IPS-18c (cell line): ENCODE results near the gene MINDY3.
"Not testable (repeated sequence)": the region's sequence is repeated elsewhere in the genome, so short reads cannot be mapped to it uniquely, and the experiment has no call there.

ENCODE experiments used
- H3K4me3 ChIP-seq: 2 replicates; pipeline ENCODE4 v1.7.0; 2013; ENCODE audit warnings: low read depth, mild to moderate bottlenecking, low read length, moderate library complexity; ENCODE audit not compliant: insufficient read depth
- H3K9me3 ChIP-seq: one replicate; pipeline ENCODE4 v1.6.1; 2013; ENCODE audit warnings: mild to moderate bottlenecking, low read length, moderate library complexity; ENCODE audit not compliant: control insufficient read depth, insufficient read depth

MINDY3 gene

DNA sequence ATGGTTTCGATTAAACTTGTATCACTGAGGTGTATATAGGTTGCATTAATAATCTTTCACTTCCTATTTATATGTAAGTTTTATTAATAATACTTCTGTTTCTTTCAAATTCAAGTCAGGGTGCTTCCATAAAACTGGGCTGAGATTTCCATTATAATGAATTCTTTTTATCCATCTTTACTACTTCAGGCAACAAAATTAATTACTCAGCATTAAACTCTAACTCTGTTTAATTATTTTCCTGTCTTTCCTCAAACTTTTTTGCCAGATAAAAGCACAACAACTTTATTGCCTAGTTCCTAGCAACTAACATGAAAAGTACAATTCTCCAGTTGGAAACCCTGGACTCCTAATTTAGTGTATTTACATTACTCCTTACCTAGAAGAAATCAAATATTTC, 3.0 kb upstream of the MINDY3 start:
- Histone ChIP-seq H3K4me3 (no peak overlapping the region), H3K9me3 (no peaks in the 10 kb centered on the region)

DNA sequence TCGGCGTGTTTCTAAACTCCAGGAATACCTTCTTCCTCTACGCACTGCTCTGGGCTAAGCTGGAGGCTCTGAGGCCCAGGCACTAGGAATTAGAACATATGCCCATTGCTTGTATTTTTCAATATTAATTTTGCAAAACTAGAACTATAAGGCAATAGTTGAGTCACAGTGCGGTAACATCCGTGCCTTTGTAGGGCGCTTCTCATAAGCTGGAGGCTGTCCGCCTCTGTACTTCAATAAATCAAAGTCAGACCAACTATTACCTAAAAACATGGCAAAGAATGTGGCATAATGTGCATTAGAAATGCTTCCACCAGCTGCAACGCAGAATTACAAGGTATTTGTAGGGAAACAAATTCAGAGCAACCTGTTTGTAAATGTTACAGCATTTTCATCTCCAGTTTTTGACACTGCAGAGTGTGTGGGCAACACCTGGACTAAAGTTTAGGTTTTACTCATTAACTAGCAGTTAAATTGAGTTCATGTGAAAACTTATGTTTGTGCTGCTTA, 440 bp upstream of the MINDY3 start:
- Histone ChIP-seq H3K4me3 (peak overlapping the region; percentile 83), H3K9me3 (no peaks in the 10 kb centered on the region)

DNA sequence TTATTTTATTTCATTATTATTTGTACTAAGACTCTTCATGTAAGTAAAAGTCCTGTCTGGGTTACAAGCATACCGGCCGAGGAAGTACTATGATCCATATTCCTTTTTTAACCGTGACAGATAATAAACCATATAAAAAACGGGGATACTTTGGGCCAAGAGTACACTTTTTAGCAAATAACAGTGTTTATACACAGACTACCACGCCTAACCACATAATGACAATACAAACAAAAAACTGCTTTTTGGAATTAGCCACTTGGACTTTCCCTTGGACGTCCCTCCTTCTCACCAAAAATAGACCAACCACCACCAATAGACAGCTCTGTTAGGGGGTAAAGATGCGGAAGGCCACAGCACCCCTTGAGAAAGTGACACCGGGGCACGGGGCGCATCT, 800 bp downstream of the MINDY3 start:
- Histone ChIP-seq H3K4me3 (peak overlapping the region; percentile 83), H3K9me3 (no peaks in the 10 kb centered on the region)

DNA sequence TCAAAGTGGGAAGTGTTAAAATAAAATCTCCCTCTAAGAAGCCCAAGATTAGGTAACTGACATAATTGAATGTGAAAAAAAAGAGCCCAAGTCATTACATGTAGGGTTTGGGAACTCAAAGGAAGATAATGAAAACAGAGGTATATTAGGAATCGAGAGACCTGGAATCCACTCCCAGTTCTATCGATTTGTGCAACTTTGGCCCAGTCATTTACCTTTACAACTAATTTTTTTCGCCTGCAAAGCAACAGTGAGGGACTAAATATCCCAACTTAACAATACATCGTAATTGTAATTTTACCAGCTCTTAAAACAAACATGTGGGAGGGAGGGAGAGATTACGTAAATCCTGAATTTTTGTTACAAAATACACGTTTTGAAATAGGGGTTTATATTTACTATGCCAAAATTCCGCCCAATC, 1.4 kb downstream of the MINDY3 start:
- H3K4me3 ChIP-seq, result no peak overlapping the region
- no peaks in the 10 kb centered on the region for H3K9me3 ChIP-seq

DNA sequence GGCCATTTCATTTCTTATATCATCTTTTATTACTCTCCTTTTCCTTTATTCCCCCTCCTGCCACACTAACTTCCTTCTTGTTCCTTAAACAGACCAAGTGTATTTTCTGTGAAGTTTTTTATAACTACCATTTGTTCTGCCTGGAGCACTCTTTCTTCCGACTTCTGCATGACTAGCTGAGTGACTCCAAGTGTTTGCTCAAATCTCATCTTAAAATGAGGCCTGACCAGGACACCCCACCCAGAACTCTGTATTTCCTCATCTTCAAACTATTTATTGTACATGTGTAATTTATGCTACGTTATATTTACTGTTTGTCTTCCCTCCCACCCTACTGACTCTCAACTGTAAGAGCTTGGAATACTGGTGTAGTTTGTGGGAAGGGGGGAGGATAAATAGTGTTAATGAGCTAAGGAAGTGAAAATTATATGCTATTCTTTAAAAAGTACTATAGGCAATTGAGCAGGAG, 3.2 kb downstream of the MINDY3 start:
- no peak overlapping the region for H3K4me3 ChIP-seq
- no peaks in the 10 kb centered on the region for H3K9me3 ChIP-seq

DNA sequence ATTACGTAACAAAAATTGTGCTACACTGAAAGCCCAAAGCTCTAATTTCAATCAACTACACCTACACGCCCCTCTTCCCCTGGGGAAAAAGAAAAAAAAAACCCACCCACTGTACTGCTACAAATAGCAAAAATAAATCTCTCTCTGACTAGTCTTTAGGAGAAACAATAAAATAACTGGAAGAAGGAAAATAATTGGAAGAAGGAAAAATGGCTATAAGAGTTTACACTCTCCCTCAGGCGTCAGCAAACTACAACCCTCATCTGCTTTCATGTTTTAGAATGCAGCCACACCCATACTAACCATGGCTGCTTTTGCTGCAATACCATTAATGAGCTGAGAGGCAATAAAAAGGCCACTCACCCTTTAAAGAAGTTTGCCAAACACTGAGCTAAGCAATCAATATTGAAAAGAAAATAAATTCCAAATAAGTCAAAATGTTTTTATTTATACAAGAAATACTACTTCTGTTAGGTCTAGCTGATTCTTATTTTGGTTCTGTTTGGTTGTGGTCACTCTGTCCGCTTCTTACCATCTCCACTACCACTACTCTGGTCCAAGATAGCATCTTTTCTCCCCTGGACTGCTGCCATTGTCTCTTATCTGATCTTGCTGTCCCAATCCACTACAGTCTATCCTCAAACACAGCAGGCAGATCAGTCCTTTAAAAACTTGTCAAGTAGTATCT, 3.8 kb downstream of the MINDY3 start:
- Histone ChIP-seq H3K4me3 (no peak overlapping the region), H3K9me3 (peaks cover under 1% of the 10 kb centered on the region)

DNA sequence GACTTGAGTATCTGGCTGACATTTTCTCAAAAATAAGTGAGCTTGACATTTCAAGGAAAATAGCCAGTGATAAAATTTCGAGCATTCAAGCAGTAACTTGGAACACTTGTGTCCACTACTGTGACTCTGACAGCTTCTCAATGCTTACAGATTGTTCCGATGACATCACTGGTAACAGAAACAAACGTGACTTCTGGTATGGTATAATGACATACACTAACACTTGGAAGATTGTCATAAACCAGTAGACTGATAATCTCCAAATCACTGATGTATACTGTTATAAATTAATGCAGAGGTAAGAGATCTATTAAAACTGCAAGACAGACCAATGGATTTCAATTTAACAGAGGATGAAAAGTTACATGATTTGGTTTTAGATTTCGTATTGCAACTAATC, 6.5 kb downstream of the MINDY3 start:
- no peak overlapping the region for H3K4me3 ChIP-seq
- H3K9me3 ChIP-seq, result peaks cover 2% of the 10 kb centered on the region

DNA sequence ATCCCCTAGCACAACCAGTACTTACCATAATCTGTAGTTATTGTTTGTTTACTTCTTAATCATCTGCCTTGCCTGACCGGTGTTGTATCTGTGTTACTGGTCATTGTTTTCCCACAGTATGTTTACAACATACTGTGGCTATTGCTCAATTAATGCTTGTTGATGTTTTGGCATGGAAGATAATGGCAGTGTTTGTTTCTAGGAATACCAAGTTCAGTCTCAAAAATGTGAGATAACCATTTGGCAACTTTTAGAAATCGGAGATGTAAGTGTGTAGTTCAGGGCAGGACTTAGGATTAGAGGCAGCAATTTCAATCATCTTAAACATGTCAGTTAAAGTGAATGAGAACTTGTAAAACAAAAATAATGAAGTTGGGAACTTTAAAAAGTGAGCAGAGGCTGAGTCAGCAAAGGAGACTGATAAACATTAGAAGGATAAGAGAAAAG, 8.2 kb downstream of the MINDY3 start:
- H3K4me3 ChIP-seq, result no peak overlapping the region
- H3K9me3 ChIP-seq, result peaks cover 2% of the 10 kb centered on the region

DNA sequence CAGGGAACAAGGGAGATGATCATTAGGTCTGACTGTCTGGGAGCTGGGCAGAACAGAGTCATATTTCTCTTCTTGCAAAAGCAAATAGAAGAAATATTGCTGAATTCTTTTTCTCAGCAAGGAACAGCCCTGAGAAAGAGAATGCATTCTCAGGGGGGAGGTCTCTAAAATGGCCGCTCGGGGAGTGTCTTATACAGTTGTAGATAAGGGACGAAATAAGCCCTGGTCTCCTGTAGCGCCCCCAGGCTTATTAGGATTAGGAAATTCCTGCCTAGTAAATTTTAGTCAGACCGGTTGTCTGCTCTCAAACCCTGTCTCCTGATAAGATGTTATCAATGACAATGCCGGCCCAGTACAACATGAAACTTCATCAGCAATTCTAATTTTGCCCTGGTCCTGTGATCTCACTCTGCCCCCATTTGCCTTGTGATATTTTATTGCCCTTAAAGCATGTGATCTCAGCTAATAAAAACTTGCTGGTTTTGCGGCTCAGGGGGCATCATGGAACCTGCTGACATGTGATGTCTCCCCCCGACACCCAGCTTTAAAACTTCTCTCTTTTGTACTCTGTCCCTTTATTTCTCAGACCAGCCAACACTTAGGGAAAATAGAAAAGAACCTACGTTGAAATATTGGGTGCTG, 9.8 kb downstream of the MINDY3 start:
- H3K4me3 ChIP-seq, H3K9me3 ChIP-seq: not testable (repeated sequence)

DNA sequence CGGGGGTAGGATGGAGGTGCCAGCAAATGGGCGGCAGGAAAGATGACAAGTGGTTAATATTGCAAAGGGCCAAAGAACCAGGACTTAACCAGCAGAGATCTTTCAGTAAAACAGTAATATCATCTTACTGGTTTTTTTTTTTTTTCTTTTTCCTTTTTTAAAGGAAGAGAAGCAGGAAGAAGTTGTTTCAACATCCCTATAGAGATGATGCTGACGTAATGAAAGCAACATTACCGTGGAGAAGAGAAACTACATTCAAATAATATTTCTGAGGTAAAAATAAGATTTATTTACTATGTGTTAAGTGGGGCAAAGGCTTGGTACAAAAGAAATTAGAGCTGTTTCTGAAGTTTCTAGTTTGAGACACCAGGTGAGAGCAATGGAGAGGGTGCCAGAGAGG, 11.0 kb downstream of the MINDY3 start:
- Histone ChIP-seq H3K9me3 (peaks cover 2% of the 10 kb centered on the region), H3K4me3 (no peak overlapping the region)

DNA sequence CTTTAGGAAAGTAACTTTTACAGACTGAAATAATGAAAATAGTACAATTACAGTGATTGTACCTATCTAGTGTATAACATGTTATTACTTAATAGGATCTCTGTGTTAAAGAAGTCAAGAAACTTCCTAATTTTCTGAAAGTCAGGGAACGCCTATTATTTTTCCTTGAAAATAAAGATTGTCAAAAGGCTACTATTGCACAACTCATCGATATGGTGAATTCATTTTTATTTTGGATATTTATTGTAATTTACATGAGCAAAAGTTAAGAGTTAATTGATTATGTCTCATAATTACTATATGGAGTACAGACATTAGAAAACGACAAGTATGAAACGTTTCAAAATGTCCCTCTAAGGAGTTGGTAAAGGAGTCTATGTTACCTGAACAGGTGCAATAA, 12.8 kb downstream of the MINDY3 start:
- H3K4me3 ChIP-seq, result no peak overlapping the region
- H3K9me3 ChIP-seq, result peaks cover 2% of the 10 kb centered on the region

DNA sequence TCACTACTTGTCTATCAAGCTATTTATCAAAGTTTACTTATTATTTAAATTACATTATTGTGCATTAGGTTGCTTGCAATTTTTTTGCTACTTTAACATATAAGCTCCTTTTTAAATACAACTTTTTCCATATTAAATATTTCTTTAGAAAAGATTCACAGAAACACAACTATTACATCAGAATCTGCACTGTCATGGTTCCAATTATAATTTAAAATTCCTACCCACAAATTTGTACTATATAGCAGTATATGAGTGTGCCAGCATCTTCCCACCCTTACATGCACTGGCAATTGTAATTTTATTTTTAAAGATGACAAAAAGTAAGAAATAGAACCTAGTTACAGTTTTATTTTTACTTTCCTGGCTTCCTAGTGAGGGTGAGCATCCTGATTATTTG, 15.8 kb downstream of the MINDY3 start:
- H3K9me3 ChIP-seq, result no peaks in the 10 kb centered on the region
- no peak overlapping the region for H3K4me3 ChIP-seq

DNA sequence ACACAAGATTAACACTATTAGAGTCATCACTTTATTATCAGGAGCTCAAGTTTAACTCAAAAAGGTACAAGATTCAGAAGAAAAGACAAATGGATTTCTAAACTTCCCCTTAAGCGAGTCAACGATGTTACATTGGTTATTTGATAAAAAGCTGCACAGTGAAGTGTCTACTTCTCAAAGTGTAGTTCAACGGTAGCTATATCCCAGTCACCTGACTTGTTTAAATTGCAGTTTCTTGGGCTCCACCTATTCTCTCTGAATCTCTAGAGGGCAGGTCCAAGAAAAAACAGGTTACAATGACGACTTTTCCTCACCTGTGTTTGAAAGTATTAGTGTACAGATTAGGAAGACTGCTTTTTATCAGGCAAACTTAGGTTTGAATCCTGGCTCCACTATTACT, 16.6 kb downstream of the MINDY3 start:
- H3K4me3 ChIP-seq, result no peak overlapping the region
- H3K9me3 ChIP-seq, result no peaks in the 10 kb centered on the region

DNA sequence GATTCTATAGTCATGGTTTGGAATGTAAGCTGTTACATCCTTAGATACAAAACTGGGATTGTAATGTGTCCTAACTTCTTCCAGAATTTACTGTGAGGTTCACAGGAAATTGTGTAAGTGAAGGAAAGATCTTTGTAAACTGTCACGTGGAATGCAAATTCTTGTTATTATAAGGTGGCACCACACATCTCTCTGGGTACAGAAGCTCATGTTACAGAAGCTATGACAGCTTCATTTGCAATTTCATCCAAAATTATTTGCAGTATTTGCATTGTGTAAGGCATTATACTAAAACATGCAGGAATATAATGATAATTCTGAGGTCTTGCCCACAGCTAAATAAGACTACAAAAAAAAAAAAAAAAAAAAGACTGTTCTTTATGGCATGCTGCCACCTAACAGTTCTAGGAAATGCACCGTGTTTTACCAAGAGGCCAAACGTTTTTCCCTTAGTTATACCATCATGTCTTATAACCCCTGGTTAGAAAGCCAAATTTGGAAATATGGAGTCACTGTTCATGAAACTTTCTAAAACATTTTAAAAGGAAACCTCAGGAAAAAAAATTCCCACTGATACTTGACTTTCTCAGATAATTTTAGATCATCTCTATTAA, 17.6 kb downstream of the MINDY3 start:
- no peaks in the 10 kb centered on the region for H3K9me3 ChIP-seq
- no peak overlapping the region for H3K4me3 ChIP-seq

DNA sequence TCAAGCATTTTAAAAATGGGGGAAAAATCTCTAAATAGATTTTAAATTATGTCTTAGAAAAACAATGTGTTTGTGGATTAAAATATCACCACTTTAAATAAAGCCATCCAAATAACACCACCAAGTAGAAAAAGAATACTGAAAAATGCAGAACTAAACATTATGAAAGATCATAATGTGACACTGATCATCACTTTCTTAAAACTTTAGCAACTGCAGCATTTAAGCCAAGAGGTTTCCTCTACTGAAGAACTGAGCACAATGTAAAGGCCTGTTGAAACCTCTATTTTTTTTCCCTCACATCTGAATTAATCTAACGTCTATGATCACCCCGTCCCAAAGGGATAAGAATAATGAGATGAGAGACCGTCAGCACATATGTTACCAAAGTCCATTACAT, 18.6 kb downstream of the MINDY3 start:
- no peak overlapping the region for H3K4me3 ChIP-seq

DNA sequence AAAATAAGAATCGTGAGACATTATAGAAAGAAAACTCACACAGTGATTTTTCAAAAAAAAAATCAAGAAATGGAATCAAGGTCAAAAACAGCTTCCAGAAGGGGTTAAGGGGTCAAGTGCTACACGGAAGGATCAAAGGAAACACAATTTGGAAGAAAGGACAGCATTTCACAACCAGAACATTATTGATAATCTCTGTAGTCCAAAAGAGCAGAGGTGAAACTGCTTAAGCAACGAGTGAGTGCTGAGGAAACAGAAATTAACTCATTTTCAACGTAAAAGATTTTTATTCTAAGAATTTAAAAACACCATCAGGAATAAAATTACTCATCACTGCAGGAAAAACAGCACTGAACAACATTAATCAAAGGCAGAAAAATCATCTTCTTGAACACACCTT, 23.5 kb downstream of the MINDY3 start:
- Histone ChIP-seq H3K9me3 (no peaks in the 10 kb centered on the region), H3K4me3 (no peak overlapping the region)

More for the DNA sequence above, 18.6 kb downstream of the MINDY3 start:
- H3K9me3 ChIP-seq, result no peaks in the 10 kb centered on the region

DNA sequence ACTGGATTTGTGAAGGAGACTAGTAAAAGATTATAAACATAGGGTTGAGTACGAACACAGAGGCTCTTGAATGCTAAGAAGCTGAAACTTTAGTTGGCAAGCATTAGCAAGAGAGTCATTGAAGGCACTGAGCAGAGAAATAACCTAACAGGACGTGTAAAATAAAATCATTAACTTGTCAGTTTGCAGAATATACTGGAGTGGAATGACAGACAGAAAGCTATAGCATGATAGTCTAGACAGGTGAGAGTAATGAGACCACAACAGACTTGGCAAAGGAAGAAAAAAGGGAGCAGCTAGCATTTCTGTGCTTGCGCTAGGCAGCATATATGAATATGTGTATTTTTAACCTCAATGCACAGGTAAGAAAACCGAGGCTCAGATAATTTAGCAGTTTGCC, 30.8 kb downstream of the MINDY3 start:
- Histone ChIP-seq H3K4me3 (no peak overlapping the region), H3K9me3 (no peaks in the 10 kb centered on the region)

DNA sequence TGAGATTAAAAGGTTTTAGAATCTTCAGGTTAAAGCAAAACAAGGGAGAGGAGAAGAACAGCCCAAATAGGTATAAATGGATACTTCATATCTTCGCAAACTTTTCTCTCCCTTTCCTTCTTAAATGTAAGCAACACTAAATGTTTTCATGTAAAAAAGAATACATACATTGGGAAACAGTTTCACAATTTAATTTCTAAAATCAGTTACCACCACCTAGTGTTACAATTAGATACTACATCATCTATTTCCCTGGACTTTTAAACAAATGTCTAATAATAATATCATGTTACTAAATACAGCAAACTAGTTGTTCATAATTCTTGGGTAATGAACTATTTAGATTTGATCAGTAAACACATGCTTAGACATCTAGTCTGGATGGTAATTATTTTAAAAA, 35.8 kb downstream of the MINDY3 start:
- H3K4me3 ChIP-seq, result no peak overlapping the region
- H3K9me3 ChIP-seq, result no peaks in the 10 kb centered on the region
